Measurements from ENCODE around the gene ASIP.
A peak's percentile ranks its signal among the peaks of the same experiment; 100 is the strongest.
"Not testable (repeated sequence)": the region's sequence is repeated elsewhere in the genome, so short reads cannot be mapped to it uniquely, and the experiment has no call there.

ASIP gene, protein sequence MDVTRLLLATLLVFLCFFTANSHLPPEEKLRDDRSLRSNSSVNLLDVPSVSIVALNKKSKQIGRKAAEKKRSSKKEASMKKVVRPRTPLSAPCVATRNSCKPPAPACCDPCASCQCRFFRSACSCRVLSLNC

DNA sequence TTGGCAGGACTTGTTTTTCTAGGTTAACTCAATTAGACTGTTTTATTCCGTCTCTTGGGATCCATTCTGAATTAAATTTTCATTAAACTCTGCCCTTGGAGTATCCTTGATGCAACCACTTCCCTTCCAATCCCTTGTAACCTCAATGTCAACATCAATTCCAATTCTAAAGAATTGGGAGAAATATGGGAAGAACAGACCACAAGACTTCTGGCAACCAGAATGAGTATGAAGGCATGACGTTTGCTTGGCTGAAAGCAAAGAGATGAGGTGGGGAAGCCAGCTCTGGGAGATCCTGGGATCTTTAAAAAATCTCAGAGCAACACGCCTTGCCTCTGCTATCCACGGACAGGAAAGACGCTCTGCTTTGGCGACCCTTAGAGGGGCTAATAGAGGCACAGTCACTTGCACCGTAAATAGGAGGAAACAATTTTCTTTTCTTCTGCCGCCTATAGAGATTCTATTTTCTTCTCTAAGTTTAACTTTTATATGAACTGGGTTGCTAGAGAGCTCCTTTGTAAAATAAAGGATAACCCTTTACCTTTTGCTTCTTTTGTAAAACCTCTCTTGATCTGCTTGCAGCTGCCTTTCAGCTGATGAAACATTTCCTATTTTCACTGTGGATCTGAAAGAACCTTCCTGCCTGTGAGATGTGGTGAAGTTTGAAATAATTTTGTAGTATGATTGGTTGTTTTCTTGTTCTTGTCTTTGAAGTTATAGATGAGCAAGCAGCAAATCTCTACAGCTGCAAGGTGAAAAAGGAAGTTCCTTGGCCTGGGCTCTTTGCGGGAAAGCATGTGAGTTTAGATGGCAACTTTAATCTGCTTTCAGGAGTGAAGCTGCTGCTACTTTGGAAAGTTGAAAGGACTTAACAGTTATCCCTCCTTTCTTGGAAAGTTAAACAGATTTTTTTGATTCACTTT is at the start of gene ASIP:
Gene ASIP, plus strand, starts transcription at position 731 of the 923 bp plus-strand sequence. CDS start 18,952 bp downstream, outside the sequence.
- peaks cover 11% of the 10 kb centered on the region; the same call in 1 of the 2 replicates for H3K36me3 ChIP-seq (ENCODE audit: insufficient read depth, low read length)
- DNase-seq (ENCODE audit: low read depth, low spot score): no peak
- H3K9ac ChIP-seq (ENCODE audit: insufficient read length): no peak within 1 kb of the TSS
- TF ChIP-seq FOXP2 (optimal IDR thresholded peaks at IDR 0.05; ENCODE audit: control extremely low read depth, extremely low read length, insufficient read depth): no peak
- no peak for TF ChIP-seq POLR2AphosphoS5 (IDR thresholded peaks at IDR 0.05; ENCODE audit: borderline replicate concordance, low read depth, low read length)
- TF ChIP-seq EZH2 (IDR thresholded peaks at IDR 0.05): no peak
- H3K9me3 ChIP-seq (ENCODE audit: low read depth, low read length): peaks cover 12% of the 10 kb centered on the region; the same call in 1 of the 2 replicates
- H3K4me3 ChIP-seq: no peak within 1 kb of the TSS
- peak within 1 kb of the TSS; percentile 42 for H3K27ac ChIP-seq

DNA sequence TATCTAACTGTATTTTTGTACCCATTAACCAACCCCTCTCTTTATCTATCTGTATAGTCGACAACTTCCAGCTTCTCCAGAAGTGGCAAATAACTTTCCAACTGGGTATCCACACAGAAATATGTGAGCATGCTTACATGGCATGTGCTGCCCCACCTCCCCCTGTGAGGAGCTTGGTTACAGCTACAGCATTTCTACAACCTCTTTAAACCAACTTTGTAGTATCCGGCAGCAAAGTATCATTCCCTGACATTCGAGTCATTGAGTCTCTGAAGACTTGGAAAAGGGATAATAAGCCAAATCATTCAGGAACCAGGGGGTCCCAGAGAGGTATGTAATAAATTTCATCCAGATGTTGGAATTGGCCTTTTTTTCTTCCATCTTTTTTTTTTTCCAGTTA is 48.2 kb upstream of the ASIP start:
- TF ChIP-seq FOXP2 (optimal IDR thresholded peaks at IDR 0.05; ENCODE audit: control extremely low read depth, extremely low read length, insufficient read depth) (no peak), POLR2AphosphoS5 (IDR thresholded peaks at IDR 0.05; ENCODE audit: borderline replicate concordance, low read depth, low read length) (no peak), EZH2 (IDR thresholded peaks at IDR 0.05) (no peak)
- Histone ChIP-seq H3K36me3 (ENCODE audit: insufficient read depth, low read length) (no peaks in the 10 kb centered on the region), H3K4me3 (peak overlapping the region; percentile 75), H3K9ac (ENCODE audit: insufficient read length) (peak overlapping the region; percentile 74), H3K27ac (peak overlapping the region; percentile 91), H3K9me3 (ENCODE audit: low read depth, low read length) (no peaks in the 10 kb centered on the region)
- no peak for DNase-seq (ENCODE audit: low read depth, low spot score)

DNA sequence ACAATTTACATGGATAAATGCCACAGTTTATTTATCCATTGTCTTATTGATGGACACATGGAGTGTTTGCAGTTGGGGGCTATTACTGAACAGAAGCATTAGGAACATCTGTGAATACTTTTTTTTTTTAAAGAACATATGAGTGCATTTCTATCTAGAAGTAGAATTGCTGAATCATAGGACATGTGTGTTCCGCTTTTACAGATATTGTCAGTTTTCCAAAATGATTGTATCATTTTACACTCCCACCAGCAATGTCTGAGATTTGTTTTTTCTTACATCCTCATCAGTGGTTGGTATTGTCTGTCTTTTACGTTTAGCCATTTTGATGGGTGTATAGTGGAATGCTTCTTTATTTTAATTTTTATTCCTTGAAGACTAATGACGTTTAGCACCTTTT is 42.0 kb upstream of the ASIP start:
- no peak for DNase-seq (ENCODE audit: low read depth, low spot score)
- TF ChIP-seq FOXP2 (optimal IDR thresholded peaks at IDR 0.05; ENCODE audit: control extremely low read depth, extremely low read length, insufficient read depth): no peak
- no peak for TF ChIP-seq EZH2 (IDR thresholded peaks at IDR 0.05)
- no peak for TF ChIP-seq POLR2AphosphoS5 (IDR thresholded peaks at IDR 0.05; ENCODE audit: borderline replicate concordance, low read depth, low read length)
- H3K9ac ChIP-seq (ENCODE audit: insufficient read length): peak overlapping the region; percentile 51
- no peaks in the 10 kb centered on the region for H3K9me3 ChIP-seq (ENCODE audit: low read depth, low read length)
- H3K4me3 ChIP-seq: peak overlapping the region; percentile 72
- H3K36me3 ChIP-seq (ENCODE audit: insufficient read depth, low read length): no peaks in the 10 kb centered on the region
- H3K27ac ChIP-seq: peak overlapping the region; percentile 99

DNA sequence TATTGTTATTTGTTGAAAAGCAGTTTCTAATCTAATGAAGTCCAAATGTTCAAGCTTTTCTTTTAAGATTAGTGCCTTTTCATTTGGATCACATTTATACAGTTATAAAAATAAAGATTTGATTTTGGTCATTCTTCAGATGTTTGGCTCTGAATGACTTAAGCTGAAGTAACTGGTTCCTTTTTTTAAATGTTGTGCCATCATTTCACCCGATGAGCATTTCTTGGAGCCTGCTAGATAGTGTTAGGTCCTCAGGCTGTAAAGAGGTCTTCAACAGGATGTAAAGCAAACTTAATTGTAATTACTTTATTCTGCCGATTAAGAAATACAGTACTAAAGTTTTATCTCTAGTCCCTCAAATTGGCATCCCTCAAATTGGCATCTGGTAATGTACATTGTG is 41.2 kb upstream of the ASIP start:
- Histone ChIP-seq H3K9ac (ENCODE audit: insufficient read length) (peak overlapping the region; percentile 51), H3K27ac (peak overlapping the region; percentile 99), H3K9me3 (ENCODE audit: low read depth, low read length) (no peaks in the 10 kb centered on the region), H3K36me3 (ENCODE audit: insufficient read depth, low read length) (peaks cover under 1% of the 10 kb centered on the region; the same call in 1 of the 2 replicates), H3K4me3 (peak overlapping the region; percentile 72)
- no peak for TF ChIP-seq EZH2 (IDR thresholded peaks at IDR 0.05)
- no peak for TF ChIP-seq FOXP2 (optimal IDR thresholded peaks at IDR 0.05; ENCODE audit: control extremely low read depth, extremely low read length, insufficient read depth)
- no peak for DNase-seq (ENCODE audit: low read depth, low spot score)

GRCh38 chr20:34201531-34201930 is 39.7 kb upstream of the ASIP start:
- peak overlapping the region; percentile 51 for H3K9ac ChIP-seq (ENCODE audit: insufficient read length)
- no peak for DNase-seq (ENCODE audit: low read depth, low spot score)
- H3K27ac ChIP-seq: peak overlapping the region; percentile 99
- H3K9me3 ChIP-seq (ENCODE audit: low read depth, low read length): peaks cover 3% of the 10 kb centered on the region; the same call in 1 of the 2 replicates
- H3K4me3 ChIP-seq: peak overlapping the region; percentile 72
- H3K36me3 ChIP-seq (ENCODE audit: insufficient read depth, low read length): peaks cover 10% of the 10 kb centered on the region
- TF ChIP-seq FOXP2 (optimal IDR thresholded peaks at IDR 0.05; ENCODE audit: control extremely low read depth, extremely low read length, insufficient read depth): no peak
- no peak for TF ChIP-seq POLR2AphosphoS5 (IDR thresholded peaks at IDR 0.05; ENCODE audit: borderline replicate concordance, low read depth, low read length)
- TF ChIP-seq EZH2 (IDR thresholded peaks at IDR 0.05): no peak

DNA sequence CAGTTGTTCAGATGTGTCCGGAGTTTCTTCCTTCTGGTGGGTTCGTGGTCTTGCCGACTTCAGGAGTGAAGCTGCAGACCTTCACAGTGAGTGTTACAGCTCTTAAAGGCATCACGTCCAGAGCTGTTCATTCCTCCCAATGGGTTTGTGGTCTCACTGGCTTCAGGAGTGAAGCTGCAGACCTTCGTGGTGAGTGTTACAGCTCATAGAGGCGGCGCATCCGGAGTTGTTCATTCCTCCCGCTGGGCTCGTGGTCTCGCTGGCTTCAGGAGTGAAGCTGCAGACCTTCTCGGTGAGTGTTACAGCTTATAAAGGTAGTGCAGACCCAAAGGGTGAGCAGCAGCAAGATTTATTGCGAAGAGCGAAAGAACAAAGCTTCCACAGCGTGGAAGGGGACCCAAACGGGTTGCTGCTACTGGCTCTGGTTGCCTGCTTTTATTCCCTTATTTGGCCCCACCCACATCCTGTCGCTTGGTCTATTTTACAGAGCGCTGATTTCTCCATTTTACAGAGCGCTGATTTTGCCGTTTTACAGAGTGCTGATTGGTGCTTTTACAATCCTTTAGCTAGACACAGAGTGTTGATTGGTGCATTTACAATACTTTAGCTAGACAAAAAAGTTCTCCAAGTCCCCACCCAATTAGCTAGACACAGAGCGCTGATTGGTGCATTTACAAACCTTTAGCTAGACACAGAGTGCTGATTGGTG is 35.9 kb upstream of the ASIP start:
- not testable (repeated sequence) for H3K4me3 ChIP-seq; DNase-seq (ENCODE audit: low read depth, low spot score); H3K9ac ChIP-seq (ENCODE audit: insufficient read length); H3K9me3 ChIP-seq (ENCODE audit: low read depth, low read length)
- 0 out of 2 replicates have a peak overlapping the region, but pooled peaks have one; percentile 19 for H3K27ac ChIP-seq
- H3K36me3 ChIP-seq (ENCODE audit: insufficient read depth, low read length): peaks cover 19% of the 10 kb centered on the region

- Histone ChIP-seq H3K4me3 (no peak overlapping the region), H3K9ac (ENCODE audit: insufficient read length) (no peak overlapping the region), H3K36me3 (ENCODE audit: insufficient read depth, low read length) (peaks cover 28% of the 10 kb centered on the region), H3K27ac (no peak overlapping the region), H3K9me3 (ENCODE audit: low read depth, low read length) (peaks cover 10% of the 10 kb centered on the region; the same call in 1 of the 2 replicates)
- TF ChIP-seq FOXP2 (optimal IDR thresholded peaks at IDR 0.05; ENCODE audit: control extremely low read depth, extremely low read length, insufficient read depth): no peak
- TF ChIP-seq POLR2AphosphoS5 (IDR thresholded peaks at IDR 0.05; ENCODE audit: borderline replicate concordance, low read depth, low read length): no peak
- TF ChIP-seq EZH2 (IDR thresholded peaks at IDR 0.05): no peak
- DNase-seq (ENCODE audit: low read depth, low spot score): no peak
Measured at GRCh38 chr20:34209111-34209510, 32.1 kb upstream of the ASIP start.

- Histone ChIP-seq H3K4me3 (no peak overlapping the region), H3K27ac (no peak overlapping the region), H3K9me3 (ENCODE audit: low read depth, low read length) (peaks cover 10% of the 10 kb centered on the region; the same call in 1 of the 2 replicates), H3K9ac (ENCODE audit: insufficient read length) (no peak overlapping the region), H3K36me3 (ENCODE audit: insufficient read depth, low read length) (peaks cover 25% of the 10 kb centered on the region)
- DNase-seq (ENCODE audit: low read depth, low spot score): no peak
- TF ChIP-seq POLR2AphosphoS5 (IDR thresholded peaks at IDR 0.05; ENCODE audit: borderline replicate concordance, low read depth, low read length) (no peak), FOXP2 (optimal IDR thresholded peaks at IDR 0.05; ENCODE audit: control extremely low read depth, extremely low read length, insufficient read depth) (no peak), EZH2 (IDR thresholded peaks at IDR 0.05) (no peak)
Measured at GRCh38 chr20:34210271-34210670, 31.0 kb upstream of the ASIP start.

All from SK-N-MC (cell line).